Spinal cord (tissue), 10 donors: ENCODE results near the gene EEA1. TPM values are rescaled to one million over a fixed set of nuclear protein-coding genes. Genes with fewer than 3 reads are reported as not detected.
"Not testable (repeated sequence)": the region's sequence is repeated elsewhere in the genome, so short reads cannot be mapped to it uniquely, and the experiment has no call there.

Source experiments
- DNase-seq, 6 donors: peaks; one replicate each; pipeline versions ENCODE4 v3.0.0 to v3.0.0-alpha.2; 2013 to 2015; ENCODE audit warnings: low spot score in 6 of 6, low read depth in 4 of 6
- H3K27ac ChIP-seq: one replicate; pipeline ENCODE4 v1.5.1; 2013; ENCODE audit warnings: low read depth, low read length, control low read depth
- H3K27me3 ChIP-seq: one replicate; pipeline ENCODE4 v1.6.1; 2013; ENCODE audit warnings: low read length; ENCODE audit not compliant: control insufficient read depth, insufficient read depth
- H3K36me3 ChIP-seq: one replicate; pipeline ENCODE4 v1.6.1; 2013; ENCODE audit warnings: low read length; ENCODE audit not compliant: control insufficient read depth, insufficient read depth
- H3K4me1 ChIP-seq: one replicate; pipeline ENCODE4 v1.6.1; 2013; ENCODE audit warnings: low read length; ENCODE audit not compliant: control insufficient read depth, insufficient read depth
- H3K4me3 ChIP-seq: one replicate; pipeline ENCODE4 v1.5.1; 2013; ENCODE audit warnings: low read depth, low read length, control low read depth
- H3K9me3 ChIP-seq: one replicate; pipeline ENCODE4 v1.6.1; 2013; ENCODE audit warnings: low read length; ENCODE audit not compliant: control insufficient read depth, insufficient read depth
- WGBS: methylation state at CpG from one replicate; pipeline ENCODE4 v1.1.5; 2013; ENCODE audit warnings: missing lambda C conversion rate; ENCODE audit not compliant: insufficient coverage; 5-methylcytosine and 5-hydroxymethylcytosine counted together
- polyA plus RNA-seq, 2 donors: library from polyadenylated mRNA; unstranded; fragments of 120-200 nt; gene quantifications; one replicate each; pipeline ENCODE4 v1.2.1, GENCODE V29; 2013; ENCODE audit not compliant: insufficient read length in 2 of 2
- total RNA-seq, 2 donors: library from RNA; depleted of rRNA in 1 of 2; stranded (reverse); fragments of 120-200 nt in 1 of 2; fragments of >200 nt in 1 of 2; gene quantifications; one replicate each; pipeline versions ENCODE4 v1.2.3 to v1.2.4, GENCODE V29; 2013 to 2014
- donor health status: healthy.

The EEA1 gene
- total and polyA plus RNA-seq, 4 donors, result 10.4 to 31.9 (median 19.4) TPM

GRCh38 chr12:92794814-92795213, 134.3 kb downstream of the EEA1 start:
- H3K27ac ChIP-seq, result no peak overlapping the region
- no peaks in the 10 kb centered on the region for H3K27me3 ChIP-seq
- no peaks in the 10 kb centered on the region for H3K4me1 ChIP-seq
- DNase-seq, result no peak
- no peaks in the 10 kb centered on the region for H3K9me3 ChIP-seq
- no peak overlapping the region for H3K4me3 ChIP-seq
- H3K36me3 ChIP-seq, result peaks cover 3% of the 10 kb centered on the region

GRCh38 chr12:92794356-92794755, 134.7 kb downstream of the EEA1 start:
- DNase-seq, H3K4me1 ChIP-seq, H3K9me3 ChIP-seq, H3K36me3 ChIP-seq, H3K4me3 ChIP-seq, H3K27ac ChIP-seq, H3K27me3 ChIP-seq: not testable (repeated sequence)
- WGBS, result no CpG with 5 or more reads among the region's 5 CpGs

GRCh38 chr12:92786045-92786444, 143.1 kb downstream of the EEA1 start:
- no peaks in the 10 kb centered on the region for H3K27me3 ChIP-seq
- H3K4me1 ChIP-seq, result no peaks in the 10 kb centered on the region
- WGBS, result 100% methylated on average over 1 of the region's 1 CpG
- H3K4me3 ChIP-seq, result no peak overlapping the region
- DNase-seq, result no peak
- H3K36me3 ChIP-seq, result no peaks in the 10 kb centered on the region
- H3K9me3 ChIP-seq, result no peaks in the 10 kb centered on the region
- H3K27ac ChIP-seq, result no peak overlapping the region

GRCh38 chr12:92785563-92785950, 143.5 kb downstream of the EEA1 start:
- Histone ChIP-seq H3K4me1 (no peaks in the 10 kb centered on the region), H3K27ac (no peak overlapping the region), H3K36me3 (no peaks in the 10 kb centered on the region), H3K27me3 (no peaks in the 10 kb centered on the region), H3K9me3 (no peaks in the 10 kb centered on the region), H3K4me3 (no peak overlapping the region)
- DNase-seq, result no peak
- whole genome bisulfite sequencing, result no CpG with 5 or more reads among the region's 1 CpG

GRCh38 chr12:92784797-92785562, 144.1 kb downstream of the EEA1 start:
- peak; percentile 5 to 85 (median 20) for DNase-seq
- Histone ChIP-seq H3K9me3 (no peaks in the 10 kb centered on the region), H3K4me1 (no peaks in the 10 kb centered on the region), H3K4me3 (no peak overlapping the region), H3K27ac (no peak overlapping the region), H3K36me3 (no peaks in the 10 kb centered on the region), H3K27me3 (no peaks in the 10 kb centered on the region)
- 100% methylated on average over 1 of the region's 1 CpG for WGBS

- Histone ChIP-seq H3K27ac (no peak overlapping the region), H3K4me1 (no peaks in the 10 kb centered on the region), H3K36me3 (no peaks in the 10 kb centered on the region), H3K27me3 (no peaks in the 10 kb centered on the region), H3K4me3 (no peak overlapping the region), H3K9me3 (no peaks in the 10 kb centered on the region)
- DNase-seq, result no peak
- WGBS, result 100% methylated on average over 1 of the region's 1 CpG
Measured at GRCh38 chr12:92784356-92784755, 144.7 kb downstream of the EEA1 start.

GRCh38 chr12:92779902-92780301, 149.2 kb downstream of the EEA1 start:
- no peaks in the 10 kb centered on the region for H3K9me3 ChIP-seq
- no peak for DNase-seq
- H3K27me3 ChIP-seq, result no peaks in the 10 kb centered on the region
- no peak overlapping the region for H3K4me3 ChIP-seq
- no peaks in the 10 kb centered on the region for H3K4me1 ChIP-seq
- H3K36me3 ChIP-seq, result no peaks in the 10 kb centered on the region
- no peak overlapping the region for H3K27ac ChIP-seq
- no CpG with 5 or more reads among the region's 1 CpG for WGBS

GRCh38 chr12:92778525-92778924, 150.6 kb downstream of the EEA1 start:
- DNase-seq, result no peak
- no peaks in the 10 kb centered on the region for H3K27me3 ChIP-seq
- H3K9me3 ChIP-seq, result no peaks in the 10 kb centered on the region
- no peak overlapping the region for H3K4me3 ChIP-seq
- no peaks in the 10 kb centered on the region for H3K36me3 ChIP-seq
- H3K27ac ChIP-seq, result no peak overlapping the region
- WGBS, result no CpG with 5 or more reads among the region's 3 CpGs
- H3K4me1 ChIP-seq, result no peaks in the 10 kb centered on the region

GRCh38 chr12:92775416-92775815, 153.7 kb downstream of the EEA1 start:
- Histone ChIP-seq H3K36me3 (no peaks in the 10 kb centered on the region), H3K4me3 (no peak overlapping the region), H3K9me3 (no peaks in the 10 kb centered on the region), H3K27ac (no peak overlapping the region), H3K4me1 (no peaks in the 10 kb centered on the region), H3K27me3 (no peaks in the 10 kb centered on the region)
- no peak for DNase-seq

GRCh38 chr12:92771001-92771400, 158.1 kb downstream of the EEA1 start:
- Histone ChIP-seq H3K4me1 (no peaks in the 10 kb centered on the region), H3K9me3 (no peaks in the 10 kb centered on the region), H3K27me3 (no peaks in the 10 kb centered on the region), H3K27ac (no peak overlapping the region), H3K36me3 (no peaks in the 10 kb centered on the region), H3K4me3 (no peak overlapping the region)
- no peak for DNase-seq
- no CpG with 5 or more reads among the region's 1 CpG for WGBS
